ENCODE data around the gene DDAH2.

DNA sequence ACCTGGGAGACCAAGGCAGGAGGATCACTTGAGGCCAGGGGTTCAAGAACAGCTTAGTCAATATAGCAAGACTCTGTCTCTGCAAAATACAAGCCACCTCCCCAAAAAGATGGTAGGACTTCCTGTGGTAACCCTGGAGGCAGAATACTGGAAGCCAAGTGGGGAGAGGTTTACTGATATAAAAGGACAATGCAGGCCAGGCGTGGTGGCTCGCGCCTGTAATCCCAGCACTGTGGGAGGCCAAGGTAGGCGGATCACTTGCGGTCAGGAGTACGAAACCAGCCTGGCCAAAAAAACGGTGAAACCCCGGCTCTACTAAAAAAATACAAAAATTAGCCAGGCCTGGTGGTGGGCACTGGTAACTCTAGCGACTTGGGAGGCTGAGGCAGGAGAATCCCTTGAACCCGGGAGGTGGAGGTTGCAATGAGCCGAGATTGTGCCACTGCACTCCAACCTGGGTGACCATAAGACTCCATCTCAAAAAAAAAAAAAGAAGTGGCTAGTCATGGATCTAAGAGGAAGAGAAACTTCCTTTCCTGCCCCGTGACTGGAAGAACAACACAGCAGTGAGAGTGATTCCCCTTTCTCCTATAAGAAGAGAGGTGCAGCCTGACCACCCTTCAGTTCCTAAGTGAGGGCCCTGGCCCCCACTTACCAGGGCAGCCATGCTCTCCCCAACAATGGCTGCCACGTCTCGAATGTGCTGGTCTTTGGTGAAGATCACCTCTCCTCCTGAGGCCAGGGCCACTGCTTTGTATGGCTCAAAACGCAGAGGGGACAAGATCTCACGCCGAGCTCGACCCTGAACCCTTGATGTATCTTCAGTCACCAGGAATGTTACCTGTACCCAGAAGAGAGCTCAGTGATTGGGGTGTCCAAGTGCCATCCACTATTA is 39.5 kb upstream of the DDAH2 start:
- TF ChIP-seq, protein P1, sequence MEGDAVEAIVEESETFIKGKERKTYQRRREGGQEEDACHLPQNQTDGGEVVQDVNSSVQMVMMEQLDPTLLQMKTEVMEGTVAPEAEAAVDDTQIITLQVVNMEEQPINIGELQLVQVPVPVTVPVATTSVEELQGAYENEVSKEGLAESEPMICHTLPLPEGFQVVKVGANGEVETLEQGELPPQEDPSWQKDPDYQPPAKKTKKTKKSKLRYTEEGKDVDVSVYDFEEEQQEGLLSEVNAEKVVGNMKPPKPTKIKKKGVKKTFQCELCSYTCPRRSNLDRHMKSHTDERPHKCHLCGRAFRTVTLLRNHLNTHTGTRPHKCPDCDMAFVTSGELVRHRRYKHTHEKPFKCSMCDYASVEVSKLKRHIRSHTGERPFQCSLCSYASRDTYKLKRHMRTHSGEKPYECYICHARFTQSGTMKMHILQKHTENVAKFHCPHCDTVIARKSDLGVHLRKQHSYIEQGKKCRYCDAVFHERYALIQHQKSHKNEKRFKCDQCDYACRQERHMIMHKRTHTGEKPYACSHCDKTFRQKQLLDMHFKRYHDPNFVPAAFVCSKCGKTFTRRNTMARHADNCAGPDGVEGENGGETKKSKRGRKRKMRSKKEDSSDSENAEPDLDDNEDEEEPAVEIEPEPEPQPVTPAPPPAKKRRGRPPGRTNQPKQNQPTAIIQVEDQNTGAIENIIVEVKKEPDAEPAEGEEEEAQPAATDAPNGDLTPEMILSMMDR (conservative IDR thresholded peaks at IDR 0.05; ENCODE audit: low read depth, low read length) = no peak
- no peak for TF ChIP-seq EZH2 (IDR thresholded peaks at IDR 0.05; ENCODE audit: borderline replicate concordance, low read depth, low read length, poor library complexity, severe bottlenecking)

Data from A673 (cell line).